Astrocyte of the cerebellum (primary cell): Measurements from ENCODE around the gene DSN1.

Experiments used
- DNase-seq: peaks from one replicate; pipeline ENCODE4 v3.0.0-alpha.2; 2011; ENCODE audit warnings: low read depth
- H3K4me3 ChIP-seq: 2 replicates; pipeline ENCODE4 v1.5.1; 2011; ENCODE audit warnings: mild to moderate bottlenecking, low read depth, low read length, moderate library complexity
- in situ Hi-C: cut with HindIII; loops from 2 replicates; pipeline ENCODE4 v1.10.0; 2017; ENCODE audit warnings: low sequenced_read_pairs
- TF ChIP-seq, protein P1 (sequence below): IDR thresholded peaks from 2 replicates; pipeline ENCODE4 v1.5.1; 2012; ENCODE audit warnings: low read length, low read depth, moderate library complexity, mild to moderate bottlenecking; ENCODE audit errors: missing control alignments

The DSN1 gene

DNA sequence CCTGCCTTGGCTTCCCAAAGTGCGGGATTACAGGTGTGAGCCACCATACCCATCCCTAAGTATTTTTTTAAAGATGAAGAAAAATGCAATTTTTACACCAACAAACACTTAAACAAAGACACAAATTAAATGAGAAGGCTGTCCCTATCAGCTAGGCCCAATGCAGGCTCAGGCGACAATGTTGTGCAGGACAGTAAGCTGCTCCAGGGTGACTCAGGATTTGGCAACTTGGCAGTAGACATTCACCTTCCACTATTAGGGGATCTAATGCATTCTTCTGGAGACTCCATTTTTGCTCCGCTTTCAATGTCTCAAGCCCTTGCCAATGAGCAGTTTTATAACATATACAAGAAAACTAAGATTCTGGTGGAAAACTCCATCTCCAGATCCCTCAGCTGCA lies 47.4 kb downstream of the DSN1 start:
- no peak overlapping the region for H3K4me3 ChIP-seq
- in situ Hi-C loops = no loop called here
- no peak for DNase-seq
- TF ChIP-seq, protein P1, sequence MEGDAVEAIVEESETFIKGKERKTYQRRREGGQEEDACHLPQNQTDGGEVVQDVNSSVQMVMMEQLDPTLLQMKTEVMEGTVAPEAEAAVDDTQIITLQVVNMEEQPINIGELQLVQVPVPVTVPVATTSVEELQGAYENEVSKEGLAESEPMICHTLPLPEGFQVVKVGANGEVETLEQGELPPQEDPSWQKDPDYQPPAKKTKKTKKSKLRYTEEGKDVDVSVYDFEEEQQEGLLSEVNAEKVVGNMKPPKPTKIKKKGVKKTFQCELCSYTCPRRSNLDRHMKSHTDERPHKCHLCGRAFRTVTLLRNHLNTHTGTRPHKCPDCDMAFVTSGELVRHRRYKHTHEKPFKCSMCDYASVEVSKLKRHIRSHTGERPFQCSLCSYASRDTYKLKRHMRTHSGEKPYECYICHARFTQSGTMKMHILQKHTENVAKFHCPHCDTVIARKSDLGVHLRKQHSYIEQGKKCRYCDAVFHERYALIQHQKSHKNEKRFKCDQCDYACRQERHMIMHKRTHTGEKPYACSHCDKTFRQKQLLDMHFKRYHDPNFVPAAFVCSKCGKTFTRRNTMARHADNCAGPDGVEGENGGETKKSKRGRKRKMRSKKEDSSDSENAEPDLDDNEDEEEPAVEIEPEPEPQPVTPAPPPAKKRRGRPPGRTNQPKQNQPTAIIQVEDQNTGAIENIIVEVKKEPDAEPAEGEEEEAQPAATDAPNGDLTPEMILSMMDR = no peak

DNA sequence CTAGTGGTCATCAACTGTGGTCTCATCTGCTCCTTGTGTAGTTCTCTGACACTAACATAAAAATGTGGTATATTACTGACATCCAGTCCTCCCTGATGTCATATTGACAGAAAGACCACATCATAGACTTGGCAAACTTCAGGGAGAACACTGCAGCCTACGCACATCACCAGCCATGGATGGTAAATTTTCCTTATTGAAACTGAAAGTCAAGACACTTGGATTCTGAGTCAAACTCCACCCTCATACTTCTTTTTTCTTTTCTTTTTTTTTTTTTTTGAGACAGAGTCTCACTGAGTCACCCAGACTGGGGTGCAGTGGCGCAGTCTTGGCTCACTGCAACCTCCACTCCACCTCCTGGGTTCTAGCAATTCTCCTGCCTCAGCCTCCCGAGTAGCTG lies 53.1 kb downstream of the DSN1 start:
- DNase-seq = no peak
- in situ Hi-C loops = no loop called here
- TF ChIP-seq, protein P1 = no peak
- H3K4me3 ChIP-seq = no peak overlapping the region

DNA sequence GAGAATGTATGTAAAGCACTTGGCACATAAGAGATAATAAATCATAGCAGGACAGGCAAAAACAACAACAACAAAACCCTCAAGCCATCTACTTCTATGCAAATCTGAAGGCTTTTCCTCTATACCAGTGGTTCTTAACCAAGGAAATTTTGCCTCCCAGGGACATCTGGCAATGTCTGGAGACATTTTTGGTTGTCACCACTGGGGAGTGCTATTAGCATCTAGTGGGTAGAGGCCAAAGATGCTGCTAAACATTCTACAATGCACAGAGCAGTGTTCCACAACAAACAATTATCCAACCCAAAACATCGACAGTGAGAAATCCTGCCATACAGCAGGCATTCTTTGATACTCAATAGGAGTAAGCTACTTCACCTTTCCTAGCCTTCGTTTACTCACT lies 55.9 kb downstream of the DSN1 start:
- TF ChIP-seq, protein P1 = no peak
- no peak for DNase-seq
- in situ Hi-C loops = no loop called here
- H3K4me3 ChIP-seq = no peak overlapping the region

DNA sequence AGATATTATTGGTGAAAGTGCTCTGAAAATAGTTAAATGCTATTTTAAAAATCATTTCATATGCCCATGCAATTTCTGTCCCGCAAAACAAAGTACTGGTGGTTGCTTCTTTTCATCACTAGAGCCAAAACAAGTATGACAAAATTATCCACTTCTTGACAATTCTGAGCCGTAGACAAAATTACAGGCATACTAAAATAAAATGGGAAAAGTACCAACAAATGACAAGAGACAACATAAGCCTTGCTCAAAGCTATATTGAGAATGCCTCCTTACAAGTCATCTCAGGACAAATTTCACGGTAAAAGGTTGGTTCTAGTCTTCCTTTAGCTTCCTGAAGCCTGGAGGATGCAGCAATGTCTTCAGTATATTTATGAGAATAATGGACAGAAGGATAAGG lies 56.5 kb downstream of the DSN1 start:
- in situ Hi-C loops = no loop called here
- TF ChIP-seq, protein P1 = no peak
- no peak for DNase-seq
- no peak overlapping the region for H3K4me3 ChIP-seq

DNA sequence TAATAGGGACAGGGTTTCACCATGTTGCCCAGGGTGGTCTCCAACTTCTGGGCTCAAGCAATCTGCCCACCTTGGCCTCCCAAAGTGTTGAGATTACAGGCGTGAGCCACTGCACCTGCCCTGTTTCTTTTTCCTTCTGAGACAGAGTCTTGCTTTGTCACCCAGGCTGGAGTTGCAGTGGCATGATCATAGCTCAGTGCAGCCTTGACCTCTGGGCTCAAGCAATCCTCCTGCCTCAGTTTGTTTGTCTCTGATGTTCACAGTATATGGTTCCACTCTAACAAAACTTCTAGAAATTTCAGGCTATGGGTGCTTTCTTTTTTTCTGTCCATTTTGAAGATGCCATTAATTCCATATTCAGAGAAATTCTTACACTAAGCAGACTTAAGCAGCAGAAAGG lies 60.8 kb downstream of the DSN1 start:
- in situ Hi-C loops = no loop called here
- TF ChIP-seq, protein P1 = no peak

DNA sequence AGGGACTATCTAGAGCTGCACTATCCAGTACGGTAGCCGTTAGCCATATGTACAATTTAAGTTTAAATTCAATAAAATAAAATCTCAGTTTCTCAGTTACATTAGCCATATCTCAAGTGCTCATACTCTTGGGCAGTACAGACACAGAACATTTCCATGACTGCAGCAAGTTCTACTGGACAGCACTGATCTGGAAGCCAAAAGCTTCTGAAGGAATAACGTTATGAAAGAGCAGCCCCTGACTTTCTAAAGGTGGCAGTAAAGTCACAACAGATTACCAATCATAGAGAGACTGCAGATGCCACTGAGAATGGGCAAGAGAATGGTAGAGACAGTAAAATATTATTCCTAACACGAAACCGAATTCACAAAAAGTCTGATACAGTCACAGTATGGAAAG lies 64.4 kb downstream of the DSN1 start:
- in situ Hi-C loops = no loop called here
- TF ChIP-seq, protein P1 = no peak
- DNase-seq = no peak
- H3K4me3 ChIP-seq = no peak overlapping the region

More for the DNA sequence above, 60.8 kb downstream of the DSN1 start:
- no peak for DNase-seq
- no peak overlapping the region for H3K4me3 ChIP-seq

DNA sequence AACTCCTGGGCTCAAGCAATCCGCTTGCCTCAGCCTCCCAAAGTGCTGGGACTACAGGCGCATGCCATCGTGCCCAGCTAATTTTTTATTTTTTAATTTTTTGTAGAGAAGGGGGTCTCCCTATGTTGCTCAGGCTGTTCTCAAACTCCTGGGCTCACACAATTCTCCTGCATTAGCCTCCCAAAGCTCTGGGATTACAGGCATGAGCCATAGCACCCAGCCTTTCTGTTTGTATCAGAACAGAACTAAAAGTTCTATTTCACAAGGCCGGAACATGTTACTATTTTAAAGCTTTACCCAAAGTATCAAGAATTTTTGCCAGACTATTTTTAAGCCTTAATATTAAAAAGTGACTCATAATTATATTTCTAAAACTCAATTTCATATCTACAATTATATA lies 70.0 kb downstream of the DSN1 start:
- TF ChIP-seq, protein P1 = no peak
- in situ Hi-C loops = no loop called here
- no peak for DNase-seq
- no peak overlapping the region for H3K4me3 ChIP-seq
